ENCODE measurements around the gene NDOR1. TPM values are rescaled to one million over a fixed set of nuclear protein-coding genes. Genes with fewer than 3 reads are reported as not detected.
A peak's percentile ranks its signal among the peaks of the same experiment; 100 is the strongest.

Gene NDOR1
- total and polyA plus RNA-seq, 2 of the 8 experiments (the other 6 are each of a cell fraction or from before 2014, with no cell fraction given) = 25.7 to 32.3 TPM

- TF ChIP-seq GTF2F1 (IDR thresholded peaks at IDR 0.05; ENCODE audit: borderline replicate concordance, low read depth, low read length) (no peak), SIN3A (conservative IDR thresholded peaks at IDR 0.05 in 1 of 2, IDR thresholded peaks at IDR 0.05 in 1 of 2; ENCODE audit: low read depth in 1 of 2, low read length in 2 of 2) (peak in 1 of 2 experiments; percentile 99; a peak in 2 of 4 replicates), POLR2AphosphoS5 (IDR thresholded peaks at IDR 0.05; ENCODE audit: low read depth, low read length) (peak; percentile 94), SP1 (IDR thresholded peaks at IDR 0.05; ENCODE audit: low read depth, low read length) (peak; percentile 73)
Measured at GRCh38 chr9:137188490-137189296, 16.8 kb upstream of the NDOR1 start, which contains the start of the genes ANAPC2 and SSNA1 (continued).

All from H1 (cell line).